HCT116 (cell line): ENCODE measurements around the gene ZNF683. TPM values are rescaled to one million over a fixed set of nuclear protein-coding genes. Genes with fewer than 3 reads are reported as not detected.

ENCODE experiments used
- ATAC-seq: fragments of 200-7000 bp; cut with Tn5 transposase; 2 replicates; pipeline ENCODE4 v1.9.1; 2020; ENCODE audit warnings: mild to moderate bottlenecking, moderate library complexity
- BruUV-seq: library from RNA; stranded (reverse); fragments of 400-500 nt; replicated peaks from 2 replicates; lab custom pipeline; 2021; lab: Mats Ljungman, UMichigan
- CTCF ChIA-PET: fragments of 300-600 bp; sonication (Branson Sonifier 250); formaldehyde crosslinking; loops from one replicate; lab custom pipeline; 2021; ENCODE audit warnings: antibody characterized with exemption; lab: Charles Lee
- POLR2A ChIA-PET: fragments of 300-600, 350-600 bp; sonication (Branson Sonifier 250); formaldehyde crosslinking; loops from one replicate; lab custom pipeline; 2021; ENCODE audit warnings: antibody characterized with exemption; lab: Charles Lee
- RAD21 ChIA-PET, 2 experiments: fragments of 300-600 bp; sonication (Branson Sonifier 250); formaldehyde crosslinking; loops; one replicate each; lab custom pipeline; 2023; ENCODE audit warnings: low total read pairs in 2 of 2; ENCODE audit not compliant: uncharacterized antibody in 2 of 2, unreplicated experiment in 2 of 2, low non-redundant PET in 1 of 2; lab: Charles Lee
- DNase-seq: peaks from one replicate; pipeline ENCODE4 v3.0.0-alpha.2; 2010; ENCODE audit warnings: low read depth, low spot score
- H2AFZ ChIP-seq: fragments of 200-600 bp; shearing (Covaris generic), sonication (generic); 2 replicates; pipeline ENCODE4 v1.6.1; 2017; ENCODE audit warnings: low read depth, mixed run types, mixed read lengths, antibody characterized with exemption, low read length; ENCODE audit not compliant: poor library complexity, severe bottlenecking
- H3K27ac ChIP-seq: 2 replicates; pipeline ENCODE4 v1.5.1; 2012; ENCODE audit warnings: low read depth, low read length
- H3K27me3 ChIP-seq: fragments of 200-600 bp; sonication (generic); 2 replicates; pipeline ENCODE4 v1.6.1; 2016; ENCODE audit warnings: mixed run types, low read length, mixed read lengths; ENCODE audit not compliant: insufficient read depth
- H3K36me3 ChIP-seq, 2 experiments: fragments of 200-500 bp in 1 of 2; fragments of 200-600 bp in 1 of 2; sonication (Bioruptor generic) in 1 of 2; sonication (generic) in 1 of 2; 2 replicates each; pipeline versions ENCODE4 v1.5.1 to v1.6.1; 2014 to 2016; ENCODE audit warnings: low read length in 2 of 2, inconsistent platforms in 1 of 2, mixed read lengths in 1 of 2, mixed run types in 1 of 2; ENCODE audit not compliant: insufficient read depth in 2 of 2, control insufficient read depth in 1 of 2
- H3K4me1 ChIP-seq, 2 experiments: fragments of 200-600 bp in 1 of 2; sonication (generic) in 1 of 2; 2 replicates each; pipeline versions ENCODE4 v1.5.1 to v1.6.1; 2012 to 2017; ENCODE audit warnings: low read length in 2 of 2, inconsistent platforms in 1 of 2, mild to moderate bottlenecking in 1 of 2, mixed read lengths in 1 of 2, mixed run types in 1 of 2, moderate library complexity in 1 of 2; ENCODE audit not compliant: insufficient read depth in 2 of 2, control insufficient read depth in 1 of 2
- H3K4me2 ChIP-seq: fragments of 200-600 bp; sonication (generic); 2 replicates; pipeline ENCODE4 v1.6.1; 2017; ENCODE audit warnings: mixed run types, low read length, mixed read lengths
- H3K4me3 ChIP-seq, 2 experiments: fragments of 200-600 bp in 1 of 2; sonication (generic) in 1 of 2; replicated peaks in 1 of 2; 2 replicates each; pipeline ENCODE4 v1.5.1; 2011 to 2016; ENCODE audit warnings: low read length in 2 of 2, control low read depth in 1 of 2, low read depth in 1 of 2, mild to moderate bottlenecking in 1 of 2, mixed read lengths in 1 of 2, mixed run types in 1 of 2
- H3K79me2 ChIP-seq: fragments of 200-600 bp; sonication (generic); 2 replicates; pipeline ENCODE4 v1.6.1; 2017; ENCODE audit warnings: mild to moderate bottlenecking, mixed run types, low read length, moderate library complexity, mixed read lengths; ENCODE audit not compliant: insufficient read depth
- H3K9ac ChIP-seq: fragments of 200-600 bp; sonication (generic); 2 replicates; pipeline ENCODE4 v1.6.1; 2016; ENCODE audit warnings: low read length, mixed read lengths
- H3K9me2 ChIP-seq: fragments of 200-600 bp; sonication (generic), shearing (Covaris generic); 2 replicates; pipeline ENCODE4 v1.6.1; 2017; ENCODE audit warnings: mixed run types, mild to moderate bottlenecking, moderate library complexity; ENCODE audit not compliant: insufficient read depth
- H3K9me3 ChIP-seq, 2 experiments: fragments of 200-500 bp in 1 of 2; fragments of 200-600 bp in 1 of 2; sonication (Bioruptor generic) in 1 of 2; sonication (generic) in 1 of 2; 2 replicates each; pipeline ENCODE4 v1.6.1; 2014 to 2017; ENCODE audit warnings: low read length in 2 of 2, mixed read lengths in 2 of 2, inconsistent platforms in 1 of 2, low read depth in 1 of 2, mild to moderate bottlenecking in 1 of 2, mixed run types in 1 of 2, moderate library complexity in 1 of 2; ENCODE audit not compliant: control insufficient read depth in 1 of 2, insufficient read depth in 1 of 2
- H4K20me1 ChIP-seq: fragments of 200-600 bp; sonication (generic), shearing (Covaris generic); 2 replicates; pipeline ENCODE4 v1.6.1; 2017; ENCODE audit warnings: mixed run types, mild to moderate bottlenecking, moderate library complexity; ENCODE audit not compliant: insufficient read depth
- EGR1 ChIP-seq: IDR thresholded peaks from 2 replicates; pipeline ENCODE4 v1.6.1; 2012; ENCODE audit warnings: low read depth
- EZH2 ChIP-seq: fragments of 200-600 bp; sonication (generic); IDR thresholded peaks from 2 replicates; pipeline ENCODE4 v1.6.1; 2017; ENCODE audit warnings: antibody characterized with exemption, mixed run types
- EZH2phosphoT487 ChIP-seq: fragments of 200-600 bp; IDR thresholded peaks from 2 replicates; pipeline ENCODE4 v1.6.1; 2018; ENCODE audit warnings: antibody characterized with exemption, borderline replicate concordance
- FOSL1 ChIP-seq: IDR thresholded peaks from 2 replicates; pipeline ENCODE4 v1.6.1; 2012; ENCODE audit warnings: low read depth
- REST ChIP-seq: IDR thresholded peaks from 2 replicates; pipeline ENCODE4 v1.6.1; 2012; ENCODE audit warnings: low read depth
- SIN3A ChIP-seq: IDR thresholded peaks from 2 replicates; pipeline ENCODE4 v1.6.1; 2012; ENCODE audit warnings: low read depth
- SRF ChIP-seq: IDR thresholded peaks from 2 replicates; pipeline ENCODE4 v1.6.1; 2012; ENCODE audit warnings: low read depth
- ZBTB33 ChIP-seq: IDR thresholded peaks from 2 replicates; pipeline ENCODE4 v1.6.1; 2011; ENCODE audit warnings: mild to moderate bottlenecking, low read length, moderate library complexity; ENCODE audit not compliant: insufficient replicate concordance; ENCODE audit errors: extremely low read depth
- intact Hi-C: fragments of 100-400 bp; cut with micrococcal nuclease; formaldehyde crosslinking; loops from 2 replicates; pipeline ENCODE4 v1.10.0; 2022
- total RNA-seq: library from RNA; stranded (reverse); gene quantifications from one replicate; pipeline ENCODE4 v1.2.1, GENCODE V29; 2021; ENCODE audit not compliant: unreplicated experiment

Gene ZNF683
- total RNA-seq, 1 experiment from 2014 or later = not detected

- BruUV-seq = no TSS peak
- Histone ChIP-seq H3K4me3 (no peak overlapping the region), H3K79me2 (no peaks in the 10 kb centered on the region), H3K36me3 (no peaks in the 10 kb centered on the region), H3K27me3 (no peaks in the 10 kb centered on the region; the same call in 1 of the 2 replicates), H3K4me1 (no peaks in the 10 kb centered on the region), H3K27ac (no peak overlapping the region), H2AFZ (no peak overlapping the region), H3K4me2 (no peak overlapping the region), H3K9me3 (no peaks in the 10 kb centered on the region), H4K20me1 (no peaks in the 10 kb centered on the region), H3K9me2 (no peaks in the 10 kb centered on the region), H3K9ac (no peak overlapping the region)
- DNase-seq = no peak
- RAD21 ChIA-PET = no interaction called here
- intact Hi-C loops = no loop called here
- POLR2A ChIA-PET = no interaction called here
- TF ChIP-seq ZBTB33 (no peak), SIN3A (no peak), EZH2 (no peak), EGR1 (no peak), FOSL1 (no peak), SRF (no peak), EZH2phosphoT487 (no peak), REST (no peak)
- CTCF ChIA-PET = interaction anchor here (0.7 to 1.6 kb wide), 2 partner anchors 18 to 119 kb away, joined by 3 to 6 read pairs; partner anchors contain the start of gene SH3BGRL3
- ATAC-seq = no peak
Observed at GRCh38 chr1:26399034-26399433, 26.5 kb upstream of the ZNF683 start.
